Raji (cell line): Measurements from ENCODE around the gene DPPA5.

Experiments used
- POLR2A ChIP-seq: IDR thresholded peaks from 2 replicates; pipeline ENCODE4 v1.6.1; 2011; ENCODE audit warnings: low read depth, low read length, control low read depth; ENCODE audit not compliant: insufficient read depth

DPPA5 gene

GRCh38 chr6:73369157-73369556, 15.1 kb upstream of the DPPA5 start:
- no peak for TF ChIP-seq POLR2A

- TF ChIP-seq POLR2A, result no peak
Measured at GRCh38 chr6:73368675-73369074, 14.6 kb upstream of the DPPA5 start.

GRCh38 chr6:73367761-73368355, 13.8 kb upstream of the DPPA5 start:
- no peak for TF ChIP-seq POLR2A

- TF ChIP-seq POLR2A, result no peak
Measured at GRCh38 chr6:73364549-73364948, 10.5 kb upstream of the DPPA5 start.

- no peak for TF ChIP-seq POLR2A
Measured at GRCh38 chr6:73364121-73364520, 10.0 kb upstream of the DPPA5 start.

- no peak for TF ChIP-seq POLR2A
Measured at GRCh38 chr6:73363537-73363875, 9.4 kb upstream of the DPPA5 start.

- no peak for TF ChIP-seq POLR2A
Measured at GRCh38 chr6:73362869-73363536, 8.9 kb upstream of the DPPA5 start.

- TF ChIP-seq POLR2A, result no peak
Measured at GRCh38 chr6:73362358-73362757, 8.3 kb upstream of the DPPA5 start, which contains the start of gene KHDC3L. Gene KHDC3L (plus strand): TSS chr6:73362658. CDS start chr6:73362730, 72 bp downstream.

GRCh38 chr6:73349311-73349710, 4.8 kb downstream of the DPPA5 start:
- TF ChIP-seq POLR2A, result no peak

GRCh38 chr6:73348550-73349204, 5.4 kb downstream of the DPPA5 start:
- no peak for TF ChIP-seq POLR2A

- no peak for TF ChIP-seq POLR2A
Measured at GRCh38 chr6:73343164-73343563, 10.9 kb downstream of the DPPA5 start.

- TF ChIP-seq POLR2A, result no peak
Measured at GRCh38 chr6:73342174-73342573, 11.9 kb downstream of the DPPA5 start.

GRCh38 chr6:73341335-73341734, 12.7 kb downstream of the DPPA5 start:
- TF ChIP-seq POLR2A, result no peak

- TF ChIP-seq POLR2A, result no peak
Measured at GRCh38 chr6:73340048-73340447, 14.0 kb downstream of the DPPA5 start.

- TF ChIP-seq POLR2A, result no peak
Measured at GRCh38 chr6:73339340-73339739, 14.7 kb downstream of the DPPA5 start.

- no peak for TF ChIP-seq POLR2A
Measured at GRCh38 chr6:73329201-73329600, 24.9 kb downstream of the DPPA5 start.
